Fibroblast of lung (primary cell): ENCODE results near the gene GPR150. TPM values are rescaled to one million over a fixed set of nuclear protein-coding genes. Genes with fewer than 3 reads are reported as not detected.
"Not testable (repeated sequence)": the region's sequence is repeated elsewhere in the genome, so short reads cannot be mapped to it uniquely, and the experiment has no call there.

Experiments
- DNase-seq, 2 donors: peaks; one replicate each; pipeline versions ENCODE4 v3.0.0 to v3.0.0-alpha.2; 2010; ENCODE audit warnings: low read depth in 2 of 2
- H2AFZ ChIP-seq: 2 replicates; pipeline ENCODE4 v1.5.1; 2012; ENCODE audit warnings: low read length, control low read depth, inconsistent platforms
- H3K27ac ChIP-seq: 2 replicates; pipeline ENCODE4 v1.5.1; 2011; ENCODE audit warnings: low read length, control low read depth; ENCODE audit not compliant: insufficient read depth
- H3K27me3 ChIP-seq: 2 replicates; pipeline ENCODE4 v1.5.1; 2011; ENCODE audit warnings: mild to moderate bottlenecking, low read length; ENCODE audit not compliant: control insufficient read depth, insufficient read depth
- H3K36me3 ChIP-seq: 2 replicates; pipeline ENCODE4 v1.5.1; 2011; ENCODE audit warnings: low read length; ENCODE audit not compliant: control insufficient read depth, insufficient read depth
- H3K4me1 ChIP-seq: 2 replicates; pipeline ENCODE4 v1.5.1; 2011; ENCODE audit warnings: low read length; ENCODE audit not compliant: control insufficient read depth, insufficient read depth; ENCODE audit errors: extremely low read depth
- H3K4me2 ChIP-seq: 2 replicates; pipeline ENCODE4 v1.5.1; 2011; ENCODE audit warnings: low read length, control low read depth; ENCODE audit not compliant: insufficient read depth; ENCODE audit errors: extremely low read depth
- H3K4me3 ChIP-seq, 4 experiments: fragments of 200-600 bp in 1 of 4; sonication (generic) in 1 of 4; replicated peaks in 1 of 4; 2 replicates each; pipeline ENCODE4 v1.5.1; 2011 to 2016; ENCODE audit warnings: low read length in 4 of 4, low read depth in 3 of 4, mild to moderate bottlenecking in 3 of 4, control low read depth in 2 of 4, inconsistent platforms in 1 of 4, mixed read lengths in 1 of 4; ENCODE audit not compliant: insufficient read depth in 1 of 4; ENCODE audit errors: control extremely low read depth in 1 of 4
- H3K79me2 ChIP-seq: 2 replicates; pipeline ENCODE4 v1.5.1; 2012; ENCODE audit warnings: mild to moderate bottlenecking, low read length, inconsistent platforms; ENCODE audit not compliant: control insufficient read depth, insufficient read depth
- H3K9ac ChIP-seq: 2 replicates; pipeline ENCODE4 v1.5.1; 2011; ENCODE audit warnings: mild to moderate bottlenecking, low read length, control low read depth; ENCODE audit not compliant: insufficient read depth
- H3K9me3 ChIP-seq: 2 replicates; pipeline ENCODE4 v1.5.1; 2012; ENCODE audit warnings: low read depth, low read length; ENCODE audit not compliant: control insufficient read depth, insufficient read depth
- H4K20me1 ChIP-seq: 2 replicates; pipeline ENCODE4 v1.5.1; 2011; ENCODE audit warnings: low read length; ENCODE audit not compliant: control insufficient read depth, insufficient read depth; ENCODE audit errors: extremely low read depth
- EZH2 ChIP-seq: IDR thresholded peaks from 2 replicates; pipeline ENCODE4 v1.5.1; 2012; ENCODE audit warnings: low read length, control low read depth, mild to moderate bottlenecking; ENCODE audit errors: missing control alignments
- polyA plus RNA-seq, 2 donors: library from polyadenylated mRNA; depleted of rRNA in 1 of 2; stranded (reverse) in 1 of 2; unstranded in 1 of 2; fragments of >200 nt; gene quantifications; 2 replicates each; pipeline ENCODE4 v1.2.1, GENCODE V29; 2011 to 2012; ENCODE audit warnings: missing spikeins in 1 of 2
- total RNA-seq: library from RNA; depleted of rRNA; stranded (reverse); fragments of >200 nt; gene quantifications from 2 replicates; pipeline ENCODE4 v1.2.1, GENCODE V29; 2014
- TF ChIP-seq, protein P1 (sequence below), 2 donors: IDR thresholded peaks in 1 of 2; conservative IDR thresholded peaks in 1 of 2; 1 replicate in 1 of 2; 2 replicates in 1 of 2; pipeline ENCODE4 v1.5.1; 2011 to 2012; ENCODE audit warnings: low read length in 2 of 2, control low read depth in 1 of 2, inconsistent platforms in 1 of 2, low read depth in 1 of 2, mild to moderate bottlenecking in 1 of 2

The GPR150 gene
- total and polyA plus RNA-seq, 2 donors (not counting 1 experiment from before 2014, with no cell fraction given): 0.33 to 0.43 TPM

DNA sequence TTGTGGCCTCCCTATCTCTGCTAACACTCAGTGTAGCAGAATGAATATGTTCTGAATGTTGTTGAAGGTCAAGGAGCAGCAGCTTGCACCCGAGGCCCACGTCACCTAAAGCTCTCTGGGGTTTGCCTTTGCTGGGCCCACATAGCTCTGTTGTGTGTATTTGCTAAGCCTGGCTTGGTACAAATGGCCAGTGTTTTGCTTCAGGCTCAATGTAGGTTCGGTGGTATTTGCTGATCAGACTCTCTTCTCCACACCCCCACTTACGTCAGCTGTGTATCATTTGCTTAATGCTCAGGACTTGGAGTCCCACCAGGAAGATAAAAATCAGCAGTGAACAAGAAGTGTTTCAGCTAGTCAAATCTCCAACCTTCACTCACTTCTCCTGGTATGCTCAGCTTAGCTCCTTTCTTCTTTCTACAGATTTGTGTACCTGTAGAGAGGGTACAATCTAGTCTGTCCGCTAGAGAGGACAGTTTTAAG, 21.9 kb downstream of the GPR150 start:
- H3K4me1 ChIP-seq: no peaks in the 10 kb centered on the region
- peak; percentile 14 to 84 for DNase-seq
- TF ChIP-seq, protein P1, sequence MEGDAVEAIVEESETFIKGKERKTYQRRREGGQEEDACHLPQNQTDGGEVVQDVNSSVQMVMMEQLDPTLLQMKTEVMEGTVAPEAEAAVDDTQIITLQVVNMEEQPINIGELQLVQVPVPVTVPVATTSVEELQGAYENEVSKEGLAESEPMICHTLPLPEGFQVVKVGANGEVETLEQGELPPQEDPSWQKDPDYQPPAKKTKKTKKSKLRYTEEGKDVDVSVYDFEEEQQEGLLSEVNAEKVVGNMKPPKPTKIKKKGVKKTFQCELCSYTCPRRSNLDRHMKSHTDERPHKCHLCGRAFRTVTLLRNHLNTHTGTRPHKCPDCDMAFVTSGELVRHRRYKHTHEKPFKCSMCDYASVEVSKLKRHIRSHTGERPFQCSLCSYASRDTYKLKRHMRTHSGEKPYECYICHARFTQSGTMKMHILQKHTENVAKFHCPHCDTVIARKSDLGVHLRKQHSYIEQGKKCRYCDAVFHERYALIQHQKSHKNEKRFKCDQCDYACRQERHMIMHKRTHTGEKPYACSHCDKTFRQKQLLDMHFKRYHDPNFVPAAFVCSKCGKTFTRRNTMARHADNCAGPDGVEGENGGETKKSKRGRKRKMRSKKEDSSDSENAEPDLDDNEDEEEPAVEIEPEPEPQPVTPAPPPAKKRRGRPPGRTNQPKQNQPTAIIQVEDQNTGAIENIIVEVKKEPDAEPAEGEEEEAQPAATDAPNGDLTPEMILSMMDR (conservative IDR thresholded peaks at IDR 0.05 in 1 of 2, IDR thresholded peaks at IDR 0.05 in 1 of 2; ENCODE audit: low read depth in 1 of 2, low read length in 2 of 2): no peak
- no peak for TF ChIP-seq EZH2
- H2AFZ ChIP-seq: peak overlapping the region; percentile 8
- no peak overlapping the region for H3K4me3 ChIP-seq
- H4K20me1 ChIP-seq: no peaks in the 10 kb centered on the region
- no peaks in the 10 kb centered on the region for H3K79me2 ChIP-seq
- H3K9me3 ChIP-seq: no peaks in the 10 kb centered on the region
- no peak overlapping the region for H3K4me2 ChIP-seq
- H3K36me3 ChIP-seq: no peaks in the 10 kb centered on the region
- H3K27ac ChIP-seq: no peak overlapping the region
- no peak overlapping the region for H3K9ac ChIP-seq
- no peaks in the 10 kb centered on the region for H3K27me3 ChIP-seq

GRCh38 chr5:95643152-95643551, 23.3 kb downstream of the GPR150 start:
- Histone ChIP-seq H3K4me3 (no peak overlapping the region), H2AFZ (no peak overlapping the region), H3K9me3 (no peaks in the 10 kb centered on the region), H3K36me3 (no peaks in the 10 kb centered on the region), H3K4me1 (peaks cover 2% of the 10 kb centered on the region), H3K79me2 (no peaks in the 10 kb centered on the region), H3K9ac (no peak overlapping the region), H3K4me2 (no peak overlapping the region), H3K27me3 (no peaks in the 10 kb centered on the region), H3K27ac (no peak overlapping the region), H4K20me1 (no peaks in the 10 kb centered on the region)
- DNase-seq: no peak
- TF ChIP-seq EZH2: no peak
- TF ChIP-seq, protein P1 (conservative IDR thresholded peaks at IDR 0.05 in 1 of 2, IDR thresholded peaks at IDR 0.05 in 1 of 2; ENCODE audit: low read depth in 1 of 2, low read length in 2 of 2): no peak

DNA sequence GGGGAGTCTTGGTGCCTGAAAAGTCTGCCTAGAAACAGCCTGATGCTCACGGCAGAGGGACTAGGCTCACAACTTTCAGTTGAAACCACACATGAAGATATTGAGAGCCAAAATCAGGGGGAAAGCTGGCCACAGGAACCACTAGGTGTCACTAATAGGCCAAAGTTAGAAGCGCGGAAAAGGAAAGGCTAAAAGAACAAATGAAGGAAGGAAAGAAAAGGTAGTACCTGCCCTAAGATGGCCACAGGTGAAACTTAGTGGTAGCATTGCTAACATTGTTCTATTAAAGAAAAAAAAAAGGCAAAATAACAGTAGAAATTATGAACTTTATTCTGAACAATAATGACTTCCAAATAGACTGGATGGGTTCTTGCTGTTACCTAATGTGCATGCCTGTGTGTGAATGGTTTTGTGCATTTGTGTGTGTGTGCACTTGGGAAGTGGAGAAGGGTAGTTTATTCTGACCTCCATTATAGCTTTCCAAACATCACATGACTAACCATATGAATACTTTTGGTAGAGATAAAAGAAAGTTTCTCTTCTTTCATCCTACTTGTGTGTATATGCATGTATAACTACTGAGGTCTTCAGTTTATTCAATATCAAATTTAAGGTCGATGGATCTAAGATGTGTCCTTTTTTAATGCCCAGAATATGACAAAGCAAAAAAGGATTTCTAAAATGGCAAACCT, 24.6 kb downstream of the GPR150 start:
- peak; percentile 47 to 74 for DNase-seq
- no peak overlapping the region for H3K4me3 ChIP-seq
- no peaks in the 10 kb centered on the region for H3K9me3 ChIP-seq
- TF ChIP-seq EZH2: no peak
- TF ChIP-seq, protein P1 (conservative IDR thresholded peaks at IDR 0.05 in 1 of 2, IDR thresholded peaks at IDR 0.05 in 1 of 2; ENCODE audit: low read depth in 1 of 2, low read length in 2 of 2): peak; percentile 79 to 90
- peak overlapping the region; percentile 13 for H3K4me2 ChIP-seq
- no peaks in the 10 kb centered on the region for H3K27me3 ChIP-seq
- no peak overlapping the region for H3K9ac ChIP-seq
- no peaks in the 10 kb centered on the region for H3K36me3 ChIP-seq
- peaks cover 2% of the 10 kb centered on the region for H3K4me1 ChIP-seq
- H3K79me2 ChIP-seq: no peaks in the 10 kb centered on the region
- peak overlapping the region; percentile 91 for H2AFZ ChIP-seq
- no peaks in the 10 kb centered on the region for H4K20me1 ChIP-seq
- H3K27ac ChIP-seq: no peak overlapping the region

DNA sequence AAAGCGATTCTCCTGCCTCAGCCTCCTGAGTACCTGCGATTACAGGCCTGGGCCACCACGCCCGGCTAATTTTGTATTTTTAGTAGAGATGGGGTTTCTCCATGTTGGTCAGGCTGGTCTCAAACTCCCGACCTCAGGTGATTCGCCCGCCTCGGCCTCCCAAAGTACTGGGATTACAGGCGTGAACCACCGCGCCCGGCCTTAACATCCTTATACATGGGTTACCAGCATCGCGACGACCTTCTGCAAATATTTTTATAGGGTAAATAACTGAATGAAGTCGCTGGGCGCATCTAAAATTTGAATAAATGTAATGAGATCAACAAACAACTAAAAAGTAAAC, 26.3 kb downstream of the GPR150 start:
- not testable (repeated sequence) for H3K4me1 ChIP-seq, H2AFZ ChIP-seq, H3K9me3 ChIP-seq, H3K36me3 ChIP-seq, H3K79me2 ChIP-seq, H3K27me3 ChIP-seq, H4K20me1 ChIP-seq, DNase-seq, H3K9ac ChIP-seq, H3K27ac ChIP-seq
- Histone ChIP-seq H3K4me3 (peak overlapping the region in 2 of 4 experiments; percentile 9 to 69), H3K4me2 (peak overlapping the region; percentile 64)
